GM19372 (cell line): ENCODE measurements around the gene ADAMTS14.

ENCODE experiments used
- ATAC-seq: cut with Tn5 transposase; IDR thresholded peaks from one replicate; pipeline ENCODE4 v1.9.1; 2021; ENCODE audit warnings: mild to moderate bottlenecking, low read depth, moderate library complexity; ENCODE audit not compliant: unreplicated experiment

ADAMTS14 gene

GRCh38 chr10:70748801-70749573 lies 76.7 kb downstream of the ADAMTS14 start:
- ATAC-seq = no peak

- ATAC-seq = no peak
Observed at GRCh38 chr10:70749756-70750155, 77.5 kb downstream of the ADAMTS14 start.

- no peak for ATAC-seq
Observed at GRCh38 chr10:70750156-70750703, 77.9 kb downstream of the ADAMTS14 start.

GRCh38 chr10:70751356-70751755 lies 79.0 kb downstream of the ADAMTS14 start:
- no peak for ATAC-seq

- no peak for ATAC-seq
Observed at GRCh38 chr10:70751991-70752390, 79.7 kb downstream of the ADAMTS14 start.

- ATAC-seq = no peak
Observed at GRCh38 chr10:70752571-70752970, 80.3 kb downstream of the ADAMTS14 start.

GRCh38 chr10:70753026-70753663 lies 80.8 kb downstream of the ADAMTS14 start:
- ATAC-seq = no peak

GRCh38 chr10:70753841-70754621 lies 81.7 kb downstream of the ADAMTS14 start:
- no peak for ATAC-seq

- ATAC-seq = no peak
Observed at GRCh38 chr10:70756700-70757360, 84.5 kb downstream of the ADAMTS14 start.

GRCh38 chr10:70757856-70758255 lies 85.5 kb downstream of the ADAMTS14 start:
- no peak for ATAC-seq

GRCh38 chr10:70758757-70759514 lies 86.6 kb downstream of the ADAMTS14 start:
- ATAC-seq = no peak

- no peak for ATAC-seq
Observed at GRCh38 chr10:70759781-70760180, 87.5 kb downstream of the ADAMTS14 start.

GRCh38 chr10:70760271-70760787 lies 88.0 kb downstream of the ADAMTS14 start:
- no peak for ATAC-seq

GRCh38 chr10:70761031-70761601 lies 88.8 kb downstream of the ADAMTS14 start:
- ATAC-seq = no peak

- ATAC-seq = no peak
Observed at GRCh38 chr10:70761727-70762350, 89.5 kb downstream of the ADAMTS14 start.

GRCh38 chr10:70762441-70763175 lies 90.3 kb downstream of the ADAMTS14 start:
- no peak for ATAC-seq

GRCh38 chr10:70763567-70763966 lies 91.3 kb downstream of the ADAMTS14 start:
- ATAC-seq = no peak
